Ascending aorta (tissue), 2 donors: ENCODE results near the gene SERPINA3. TPM values are rescaled to one million over a fixed set of nuclear protein-coding genes. Genes with fewer than 3 reads are reported as not detected.

Experiments
- DNase-seq, 2 donors: peaks; one replicate each; pipeline ENCODE4 v3.0.0-alpha.2; 2019; ENCODE audit warnings: low spot score in 2 of 2
- H3K27ac ChIP-seq, 2 donors: fragments of 200-600 bp; sonication (generic); one replicate each; pipeline ENCODE4 v1.5.1; 2016 to 2017; ENCODE audit warnings: mild to moderate bottlenecking in 1 of 2
- H3K27me3 ChIP-seq: fragments of 200-600 bp; sonication (generic); one replicate; pipeline ENCODE4 v1.5.1; 2017
- H3K36me3 ChIP-seq, 2 donors: fragments of 200-600 bp; sonication (generic); one replicate each; pipeline ENCODE4 v1.5.1; 2016
- H3K4me1 ChIP-seq, 2 donors: fragments of 200-600 bp; sonication (generic); one replicate each; pipeline ENCODE4 v1.5.1; 2016 to 2017; ENCODE audit warnings: mild to moderate bottlenecking in 1 of 2
- H3K4me3 ChIP-seq, 2 donors: fragments of 200-600 bp; sonication (generic); one replicate each; pipeline ENCODE4 v1.5.1; 2016 to 2017; ENCODE audit warnings: mild to moderate bottlenecking in 1 of 2
- H3K9me3 ChIP-seq, 2 donors: fragments of 200-600 bp; sonication (generic); one replicate each; pipeline ENCODE4 v1.5.1; 2016
- CTCF ChIP-seq, 3 experiments: fragments of 200-600 bp in 2 of 3; fragments of 450-650 bp in 1 of 3; sonication (generic) in 2 of 3; IDR thresholded peaks; one replicate each; pipeline ENCODE4 v1.5.1; 2016 to 2019; ENCODE audit warnings: antibody characterized with exemption in 3 of 3, mild to moderate bottlenecking in 1 of 3, moderate library complexity in 1 of 3
- intact Hi-C: fragments of 100-400 bp; cut with DNase I; formaldehyde crosslinking; loops from one replicate; pipeline ENCODE4 v1.15.1; 2023
- total RNA-seq: library from RNA; depleted of rRNA; stranded (reverse); fragments of >200 nt; gene quantifications from one replicate; pipeline ENCODE4 v1.1.0, GENCODE V29; 2016

Gene SERPINA3
- total RNA-seq, 1 donor from 2014 or later = 207 TPM

GRCh38 chr14:94630396-94630795, 18.2 kb downstream of the SERPINA3 start:
- Histone ChIP-seq H3K36me3 (no peaks in the 10 kb centered on the region), H3K4me1 (no peaks in the 10 kb centered on the region), H3K9me3 (peaks cover 0 to 3% of the 10 kb centered on the region in 2 donors), H3K27me3 (no peaks in the 10 kb centered on the region), H3K4me3 (no peak overlapping the region), H3K27ac (no peak overlapping the region)
- TF ChIP-seq CTCF (IDR thresholded peaks at IDR 0.05) = no peak
- no peak for DNase-seq
- intact Hi-C loops = no loop called here

GRCh38 chr14:94631050-94631449, 18.9 kb downstream of the SERPINA3 start:
- TF ChIP-seq CTCF (IDR thresholded peaks at IDR 0.05) = no peak
- H3K36me3 ChIP-seq = no peaks in the 10 kb centered on the region
- H3K9me3 ChIP-seq = peaks cover 0 to 3% of the 10 kb centered on the region in 2 donors
- H3K27me3 ChIP-seq = no peaks in the 10 kb centered on the region
- intact Hi-C loops = no loop called here
- no peaks in the 10 kb centered on the region for H3K4me1 ChIP-seq
- DNase-seq = no peak
- no peak overlapping the region for H3K27ac ChIP-seq
- H3K4me3 ChIP-seq = no peak overlapping the region

GRCh38 chr14:94631536-94632304, 19.5 kb downstream of the SERPINA3 start:
- H3K27me3 ChIP-seq = no peaks in the 10 kb centered on the region
- peaks cover 0 to 3% of the 10 kb centered on the region in 2 donors for H3K9me3 ChIP-seq
- H3K27ac ChIP-seq = no peak overlapping the region
- H3K36me3 ChIP-seq = no peaks in the 10 kb centered on the region
- no peak for TF ChIP-seq CTCF (IDR thresholded peaks at IDR 0.05)
- intact Hi-C loops = no loop called here
- no peaks in the 10 kb centered on the region for H3K4me1 ChIP-seq
- no peak overlapping the region for H3K4me3 ChIP-seq
- peak in 1 of 2 donors; percentile 15 for DNase-seq

- Histone ChIP-seq H3K27me3 (no peaks in the 10 kb centered on the region), H3K36me3 (no peaks in the 10 kb centered on the region), H3K27ac (no peak overlapping the region), H3K9me3 (peaks cover 0 to 3% of the 10 kb centered on the region in 2 donors), H3K4me1 (no peaks in the 10 kb centered on the region), H3K4me3 (no peak overlapping the region)
- intact Hi-C loops = no loop called here
- DNase-seq = peak in 1 of 2 donors; percentile 58
- no peak for TF ChIP-seq CTCF (IDR thresholded peaks at IDR 0.05)
Measured at GRCh38 chr14:94632305-94632590, 20.1 kb downstream of the SERPINA3 start.

- Histone ChIP-seq H3K27me3 (no peaks in the 10 kb centered on the region), H3K27ac (no peak overlapping the region), H3K36me3 (no peaks in the 10 kb centered on the region), H3K4me3 (no peak overlapping the region), H3K9me3 (peaks cover 0 to 3% of the 10 kb centered on the region in 2 donors), H3K4me1 (no peaks in the 10 kb centered on the region)
- intact Hi-C loops = no loop called here
- TF ChIP-seq CTCF (IDR thresholded peaks at IDR 0.05) = no peak
- DNase-seq = peak in 1 of 2 donors; percentile 53
Measured at GRCh38 chr14:94633121-94633520, 20.9 kb downstream of the SERPINA3 start.
